Activated T-cell treated with anti-CD3 and anti-CD28 coated beads, Interleukin-2, amount 50 U/mL, for 72 hours (primary cell): ENCODE data around the gene PITX1. TPM values are rescaled to one million over a fixed set of nuclear protein-coding genes. Genes with fewer than 3 reads are reported as not detected.

Experiments
- ATAC-seq, 2 donors: fragments of 150-1000 bp; cut with Tn5 transposase; replicated peaks in 1 of 2; 2 replicates each; pipeline ENCODE4 v1.10.0; 2021; ENCODE audit warnings: moderate library complexity in 2 of 2, mild to moderate bottlenecking in 1 of 2
- DNase-seq, 2 donors: peaks; one replicate each; pipeline ENCODE4 v3.0.0; 2021 to 2022; ENCODE audit warnings: mixed read lengths in 1 of 2
- H3K27ac Mint-ChIP-seq: one replicate; pipeline ENCODE4 v1.8.0; 2022; ENCODE audit warnings: mild to moderate bottlenecking, moderate library complexity, mixed read lengths
- H3K27me3 Mint-ChIP-seq: one replicate; pipeline ENCODE4 v1.8.0; 2022; ENCODE audit warnings: low read depth, mixed read lengths
- H3K36me3 Mint-ChIP-seq, 2 donors: one replicate each; pipeline ENCODE4 v1.8.0; 2022; ENCODE audit warnings: mixed read lengths in 2 of 2, mild to moderate bottlenecking in 1 of 2; ENCODE audit not compliant: insufficient read depth in 2 of 2
- H3K4me1 Mint-ChIP-seq: one replicate; pipeline ENCODE4 v1.8.0; 2022; ENCODE audit warnings: low read depth, mixed read lengths
- H3K4me3 Mint-ChIP-seq, 2 donors: one replicate each; pipeline ENCODE4 v1.8.0; 2022; ENCODE audit warnings: mild to moderate bottlenecking in 2 of 2, mixed read lengths in 2 of 2, moderate library complexity in 2 of 2
- H3K9me3 Mint-ChIP-seq, 2 donors: one replicate each; pipeline ENCODE4 v1.8.0; 2022; ENCODE audit warnings: mixed read lengths in 2 of 2
- total RNA-seq, 2 donors: library from RNA; stranded (reverse); gene quantifications; one replicate each; pipeline ENCODE4 v1.2.3, GENCODE V29; 2022

PITX1 gene
- total RNA-seq, 2 donors from 2014 or later: 0.50 to 0.76 TPM

- Mint-ChIP-seq H3K4me1 (peaks cover 24% of the 10 kb centered on the region), H3K4me3 (no peak overlapping the region), H3K36me3 (peaks cover 4 to 8% of the 10 kb centered on the region in 2 donors), H3K27me3 (peaks cover 65% of the 10 kb centered on the region), H3K9me3 (no peaks in the 10 kb centered on the region), H3K27ac (no peak overlapping the region)
- DNase-seq (no peak), ATAC-seq (no peak)
These were observed 6.1 kb downstream of the PITX1 start for GRCh38 chr5:135027697-135028615.

- no peak overlapping the region for H3K27ac Mint-ChIP-seq
- ATAC-seq: no peak
- no peak for DNase-seq
- no peaks in the 10 kb centered on the region for H3K9me3 Mint-ChIP-seq
- peaks cover 4 to 7% of the 10 kb centered on the region in 2 donors for H3K36me3 Mint-ChIP-seq
- peaks cover 18% of the 10 kb centered on the region for H3K4me1 Mint-ChIP-seq
- peaks cover 58% of the 10 kb centered on the region for H3K27me3 Mint-ChIP-seq
- H3K4me3 Mint-ChIP-seq: no peak overlapping the region
These were observed 6.7 kb downstream of the PITX1 start for GRCh38 chr5:135027266-135027696.

GRCh38 chr5:135026645-135027265, 7.3 kb downstream of the PITX1 start:
- no peak for DNase-seq
- peaks cover 53% of the 10 kb centered on the region for H3K27me3 Mint-ChIP-seq
- no peak overlapping the region for H3K4me3 Mint-ChIP-seq
- no peak for ATAC-seq
- H3K27ac Mint-ChIP-seq: no peak overlapping the region
- no peaks in the 10 kb centered on the region for H3K9me3 Mint-ChIP-seq
- peaks cover 13% of the 10 kb centered on the region for H3K4me1 Mint-ChIP-seq
- peaks cover 4 to 7% of the 10 kb centered on the region in 2 donors for H3K36me3 Mint-ChIP-seq

- H3K4me1 Mint-ChIP-seq: peaks cover 8% of the 10 kb centered on the region
- ATAC-seq (no peak), DNase-seq (no peak)
- H3K9me3 Mint-ChIP-seq: no peaks in the 10 kb centered on the region
- peaks cover 45% of the 10 kb centered on the region for H3K27me3 Mint-ChIP-seq
- peaks cover 4 to 7% of the 10 kb centered on the region in 2 donors for H3K36me3 Mint-ChIP-seq
- no peak overlapping the region for H3K27ac Mint-ChIP-seq
- no peak overlapping the region for H3K4me3 Mint-ChIP-seq
These were observed 8.0 kb downstream of the PITX1 start for GRCh38 chr5:135025730-135026644.

- ATAC-seq: no peak
- Mint-ChIP-seq H3K27ac (no peak overlapping the region), H3K9me3 (no peaks in the 10 kb centered on the region), H3K4me1 (no peaks in the 10 kb centered on the region), H3K36me3 (peaks cover 4 to 7% of the 10 kb centered on the region in 2 donors), H3K4me3 (no peak overlapping the region), H3K27me3 (peaks cover 37% of the 10 kb centered on the region)
- no peak for DNase-seq
These were observed 8.9 kb downstream of the PITX1 start for GRCh38 chr5:135024956-135025729.

- no peak for ATAC-seq
These were observed 13.7 kb downstream of the PITX1 start for GRCh38 chr5:135020111-135020895.

GRCh38 chr5:135019314-135019713, 14.7 kb downstream of the PITX1 start:
- H3K9me3 Mint-ChIP-seq: no peaks in the 10 kb centered on the region
- H3K36me3 Mint-ChIP-seq: no peaks in the 10 kb centered on the region
- no peak overlapping the region for H3K4me3 Mint-ChIP-seq
- DNase-seq (no peak), ATAC-seq (no peak)
- H3K27me3 Mint-ChIP-seq: no peaks in the 10 kb centered on the region
- no peaks in the 10 kb centered on the region for H3K4me1 Mint-ChIP-seq
- no peak overlapping the region for H3K27ac Mint-ChIP-seq

More at GRCh38 chr5:135020111-135020895, 13.7 kb downstream of the PITX1 start:
- H3K27me3 Mint-ChIP-seq: no peaks in the 10 kb centered on the region
- no peak overlapping the region for H3K4me3 Mint-ChIP-seq
- no peak overlapping the region for H3K27ac Mint-ChIP-seq
- H3K4me1 Mint-ChIP-seq: no peaks in the 10 kb centered on the region
- DNase-seq: no peak
- no peaks in the 10 kb centered on the region for H3K36me3 Mint-ChIP-seq
- no peaks in the 10 kb centered on the region for H3K9me3 Mint-ChIP-seq

- H3K36me3 Mint-ChIP-seq: no peaks in the 10 kb centered on the region
- no peaks in the 10 kb centered on the region for H3K9me3 Mint-ChIP-seq
- ATAC-seq (no peak), DNase-seq (no peak)
- no peaks in the 10 kb centered on the region for H3K4me1 Mint-ChIP-seq
- no peak overlapping the region for H3K4me3 Mint-ChIP-seq
- H3K27me3 Mint-ChIP-seq: no peaks in the 10 kb centered on the region
- no peak overlapping the region for H3K27ac Mint-ChIP-seq
These were observed 15.6 kb downstream of the PITX1 start for GRCh38 chr5:135018457-135018856.

- H3K4me3 Mint-ChIP-seq: no peak overlapping the region
- H3K9me3 Mint-ChIP-seq: no peaks in the 10 kb centered on the region
These were observed 17.2 kb downstream of the PITX1 start for GRCh38 chr5:135016861-135017290.

GRCh38 chr5:135015942-135016341, 18.1 kb downstream of the PITX1 start:
- DNase-seq (no peak), ATAC-seq (no peak)
- no peak overlapping the region for H3K4me3 Mint-ChIP-seq
- no peak overlapping the region for H3K27ac Mint-ChIP-seq
- H3K9me3 Mint-ChIP-seq: no peaks in the 10 kb centered on the region
- H3K36me3 Mint-ChIP-seq: no peaks in the 10 kb centered on the region
- H3K27me3 Mint-ChIP-seq: no peaks in the 10 kb centered on the region
- no peaks in the 10 kb centered on the region for H3K4me1 Mint-ChIP-seq

More at GRCh38 chr5:135016861-135017290, 17.2 kb downstream of the PITX1 start:
- Mint-ChIP-seq H3K4me1 (no peaks in the 10 kb centered on the region), H3K36me3 (no peaks in the 10 kb centered on the region), H3K27ac (no peak overlapping the region), H3K27me3 (no peaks in the 10 kb centered on the region)
- ATAC-seq: no peak
- DNase-seq: no peak

GRCh38 chr5:135013947-135014570, 20.0 kb downstream of the PITX1 start:
- Mint-ChIP-seq H3K36me3 (no peaks in the 10 kb centered on the region), H3K27me3 (no peaks in the 10 kb centered on the region)
- no peak for ATAC-seq

More at GRCh38 chr5:135013947-135014570, 20.0 kb downstream of the PITX1 start:
- H3K4me1 Mint-ChIP-seq: no peaks in the 10 kb centered on the region
- no peak overlapping the region for H3K27ac Mint-ChIP-seq
- H3K9me3 Mint-ChIP-seq: no peaks in the 10 kb centered on the region
- H3K4me3 Mint-ChIP-seq: no peak overlapping the region
- DNase-seq: no peak
